ENCODE measurements around the gene RBBP7.
A peak's percentile ranks its signal among the peaks of the same experiment; 100 is the strongest.

RBBP7 gene

DNA sequence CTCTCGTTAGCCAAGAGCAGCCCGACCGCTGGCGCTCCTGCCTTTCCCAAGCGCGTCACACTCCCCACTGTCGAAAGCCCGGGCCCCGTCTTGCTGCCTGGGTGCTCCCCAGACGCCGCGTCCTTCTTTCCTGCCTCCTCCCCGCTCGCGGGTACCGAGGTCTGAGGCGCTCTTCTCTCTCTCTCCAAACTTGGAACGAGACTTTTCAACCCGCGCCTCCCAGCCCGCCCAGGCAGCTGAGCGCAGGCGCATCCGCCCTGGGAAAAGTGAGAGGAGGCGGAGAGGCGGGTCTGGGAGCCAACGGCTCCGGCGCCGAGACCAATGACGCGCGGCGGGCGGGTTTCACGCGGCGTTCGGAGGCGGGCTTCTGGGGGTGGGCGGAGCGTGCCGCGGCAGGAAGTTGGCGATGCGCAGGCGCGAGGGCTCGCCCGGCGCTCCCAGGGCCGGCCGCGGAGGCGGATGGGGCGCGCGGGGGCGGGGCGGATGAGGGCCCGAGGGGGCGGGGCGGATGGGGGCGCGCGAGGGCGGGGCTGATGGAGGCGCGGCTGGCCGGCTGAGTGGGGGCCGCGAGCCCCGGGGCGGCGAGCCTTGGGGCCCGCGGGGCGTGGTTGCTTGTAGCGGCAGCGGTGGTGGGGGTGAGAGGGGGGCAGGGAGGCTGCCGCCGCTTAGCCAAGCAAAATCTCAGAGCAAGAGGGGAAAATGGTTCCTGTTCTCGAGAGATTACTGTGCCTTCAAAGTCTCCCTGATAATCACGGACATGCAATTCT is at the start of gene RBBP7:
TSS of gene RBBP7 (minus strand) at position 268 of the 767 bp plus-strand sequence. CDS start 309 bp downstream, outside the sequence.
- DNase-seq: peak; percentile 94

GRCh38 chrX:16918979-16919378 is 48.8 kb upstream of the RBBP7 start:
- no peak for DNase-seq

GRCh38 chrX:16917120-16917519 is 47.0 kb upstream of the RBBP7 start:
- DNase-seq: no peak

DNA sequence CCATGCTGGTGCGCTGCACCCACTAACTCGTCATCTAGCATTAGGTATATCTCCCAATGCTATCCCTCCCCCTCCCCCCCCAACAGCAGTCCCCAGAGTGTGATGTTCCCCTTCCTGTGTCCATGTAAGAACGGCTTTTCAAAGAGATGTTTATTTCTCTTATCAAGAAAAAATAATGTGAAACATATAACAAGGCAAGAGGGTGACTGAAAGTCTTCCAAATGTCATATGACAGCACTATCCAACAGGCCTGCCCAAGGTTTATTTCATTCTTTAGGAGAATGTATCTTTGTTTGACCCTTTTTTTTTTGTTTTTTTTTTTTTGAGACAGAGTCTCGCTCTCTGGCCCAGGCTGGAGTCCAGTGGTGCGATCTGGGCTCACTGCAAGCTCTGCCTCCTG is 46.4 kb upstream of the RBBP7 start:
- no peak for DNase-seq

DNA sequence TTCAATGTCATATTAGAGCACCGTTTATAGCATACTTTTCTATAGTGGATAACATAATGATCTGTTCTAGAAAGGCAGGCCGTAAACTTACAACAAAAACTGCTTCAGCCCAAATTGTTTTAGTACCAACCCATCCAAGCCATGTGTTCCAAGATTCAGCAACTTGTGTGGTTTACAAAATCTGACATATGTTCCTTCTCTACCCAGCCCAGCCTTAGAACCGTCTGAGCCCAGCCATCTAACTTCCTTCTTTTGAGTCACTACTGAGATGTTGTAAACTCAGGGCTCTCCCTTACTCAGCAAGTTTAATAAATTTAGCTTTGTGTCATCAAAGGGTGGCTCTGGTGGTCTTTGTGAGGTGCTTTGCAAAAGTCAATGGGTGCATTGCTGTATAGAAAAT is 43.9 kb upstream of the RBBP7 start:
- no peak for DNase-seq

DNA sequence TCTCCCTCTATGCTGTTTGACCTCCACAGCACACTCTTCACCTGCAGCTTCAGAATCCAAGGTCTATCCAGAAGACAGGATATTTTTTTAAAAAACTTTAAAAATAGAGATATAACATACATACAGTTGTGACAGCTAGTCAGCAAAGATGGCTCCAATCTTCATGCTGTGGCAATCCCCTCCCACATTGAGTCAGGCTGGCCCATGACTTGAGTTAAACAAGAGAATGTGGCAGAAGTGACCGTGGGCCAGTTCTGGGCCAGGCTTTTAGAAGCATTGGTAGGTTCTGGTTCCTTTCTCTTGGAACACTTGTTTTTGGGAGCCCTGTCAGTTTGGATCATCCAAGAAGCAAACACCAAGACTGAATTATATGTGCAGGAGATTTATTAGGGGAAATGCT is 40.2 kb upstream of the RBBP7 start:
- no peak for DNase-seq

GRCh38 chrX:16903274-16904022 is 33.3 kb upstream of the RBBP7 start:
- DNase-seq: no peak

DNA sequence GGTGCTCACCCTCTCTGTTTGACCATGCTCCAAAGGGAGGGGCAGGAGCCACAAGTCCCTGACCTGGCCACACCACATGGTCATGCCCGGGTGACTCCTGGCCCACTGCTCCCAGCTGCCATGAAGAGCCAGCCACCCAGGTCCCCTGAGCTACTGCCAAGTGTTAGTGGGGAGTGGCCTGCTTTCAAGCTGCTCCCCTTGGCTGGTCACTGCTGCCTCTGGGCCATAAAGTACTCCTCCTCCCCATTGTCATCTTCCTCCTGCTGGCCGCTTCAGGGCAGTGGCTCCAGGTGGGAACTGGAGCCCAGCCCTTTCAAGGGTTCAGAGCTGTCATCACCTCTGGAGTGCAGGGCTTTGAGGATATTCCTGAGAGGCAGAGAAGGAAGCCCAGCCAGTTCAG is 27.3 kb upstream of the RBBP7 start:
- DNase-seq: no peak

GRCh38 chrX:16892504-16893362 is 22.6 kb upstream of the RBBP7 start:
- DNase-seq: peak; percentile 54

GRCh38 chrX:16885628-16886027 is 15.5 kb upstream of the RBBP7 start:
- no peak for DNase-seq

DNA sequence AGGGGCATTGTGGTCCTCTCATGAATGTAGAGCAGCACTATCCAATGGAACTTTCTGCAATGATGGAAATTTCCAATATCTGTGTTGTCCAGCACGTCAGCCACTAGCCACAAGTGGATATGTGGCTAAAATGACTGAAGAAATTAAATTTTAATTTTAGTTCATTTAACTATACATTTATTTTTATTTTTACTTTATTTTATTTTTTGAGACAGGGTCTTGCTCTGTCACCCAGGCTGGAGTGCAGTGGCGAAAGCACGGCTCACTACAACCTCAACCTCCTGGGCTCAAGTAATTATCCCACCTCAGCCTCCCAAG is 13.3 kb upstream of the RBBP7 start:
- no peak for DNase-seq

- DNase-seq: peak; percentile 77
Observed at GRCh38 chrX:16882702-16883486, 12.7 kb upstream of the RBBP7 start.

GRCh38 chrX:16882169-16882568 is 12.0 kb upstream of the RBBP7 start:
- DNase-seq: peak; percentile 47

GRCh38 chrX:16876696-16877095 is 6.5 kb upstream of the RBBP7 start:
- DNase-seq: no peak

DNA sequence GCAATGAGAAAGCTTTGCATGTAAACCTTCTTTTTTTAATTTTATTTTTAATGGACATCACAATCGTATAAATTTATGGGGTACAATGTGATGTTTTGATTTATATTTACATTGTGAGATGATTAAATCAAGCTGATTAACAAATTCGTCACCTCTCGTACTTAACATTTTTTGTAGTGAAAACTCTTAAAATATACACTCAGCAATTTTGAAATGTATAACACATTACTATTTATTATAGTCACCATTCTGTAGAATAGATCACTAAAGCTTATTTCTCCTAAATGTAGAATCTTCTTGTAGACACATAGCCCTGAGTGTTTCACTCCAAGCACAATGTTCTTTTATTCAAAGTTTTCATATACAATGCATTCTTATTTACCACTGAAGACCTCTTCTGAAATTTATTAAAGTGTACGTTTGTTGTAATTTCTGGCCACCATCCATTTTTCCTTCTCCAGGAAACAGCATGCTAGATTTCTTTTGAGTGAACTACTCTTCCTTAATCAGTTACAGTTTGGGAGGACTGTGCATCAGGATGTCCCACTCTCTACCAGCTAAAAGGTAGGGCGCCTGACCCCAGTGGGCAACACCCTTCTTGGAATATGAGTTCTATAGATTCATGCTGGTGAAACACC is 4.4 kb upstream of the RBBP7 start:
- DNase-seq: no peak

DNA sequence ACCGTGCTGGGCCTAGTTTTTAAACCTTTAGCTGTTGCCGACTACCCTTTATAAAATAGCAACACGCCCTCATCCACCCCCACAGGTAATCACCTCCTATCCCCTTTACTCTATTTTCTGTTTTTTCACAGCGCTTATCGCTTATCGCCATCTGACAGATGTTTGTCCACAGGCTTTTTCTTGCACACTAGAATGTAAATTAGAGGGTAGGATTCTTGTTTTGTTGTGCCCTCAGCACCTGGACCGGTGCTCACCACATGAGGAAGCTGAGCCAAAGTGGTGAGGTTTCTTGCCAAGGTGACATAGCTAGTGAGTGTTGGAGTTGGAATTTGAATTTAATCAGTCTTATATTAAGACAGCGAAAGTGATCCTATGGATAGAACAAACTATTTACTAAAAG is 2.9 kb upstream of the RBBP7 start:
- DNase-seq: no peak

DNA sequence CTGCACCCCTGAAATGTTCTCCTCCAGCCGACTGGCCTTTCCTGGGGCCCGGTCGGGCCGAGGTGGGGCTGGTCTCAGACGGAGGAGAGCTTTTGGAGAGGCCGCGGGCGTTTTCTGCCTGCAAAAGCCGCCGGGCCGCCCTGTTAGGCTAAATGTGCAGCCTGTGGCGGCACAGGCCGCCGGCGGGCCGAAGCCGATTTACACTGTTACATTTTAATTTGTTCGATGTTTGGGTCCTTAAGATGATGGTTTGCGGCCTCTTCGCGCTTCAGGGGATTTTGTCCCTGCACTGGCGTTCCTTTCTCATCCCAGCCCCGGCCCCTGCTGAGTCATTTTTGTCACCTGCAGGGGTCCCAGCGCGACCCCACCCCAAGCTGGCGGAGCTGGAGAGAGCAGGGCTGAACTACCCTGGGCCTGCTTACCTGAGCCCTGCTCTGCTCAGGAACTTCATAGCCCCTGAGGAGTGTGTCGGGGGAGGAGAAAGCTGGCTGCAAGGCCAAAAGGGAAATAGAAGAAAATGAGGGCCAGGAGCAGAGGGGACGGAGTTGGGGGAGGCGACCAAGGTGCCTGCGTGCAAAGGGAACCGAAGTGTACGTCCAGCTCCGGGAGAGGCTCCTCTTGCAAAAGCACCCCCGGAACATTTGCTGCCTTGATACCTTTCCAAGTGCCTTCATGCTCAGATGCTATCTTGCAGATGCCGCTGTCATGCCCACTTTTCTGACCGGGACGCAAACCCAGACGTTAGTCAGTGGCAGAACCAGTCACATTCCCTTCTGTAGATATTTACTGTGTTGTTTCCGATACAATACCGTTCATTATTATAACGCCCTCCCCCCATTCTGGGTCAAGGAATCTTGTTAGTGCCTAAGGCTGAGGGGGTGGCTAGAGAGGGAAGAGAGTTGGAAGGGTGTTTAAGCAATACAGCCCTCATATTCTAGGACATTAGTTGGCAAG is 977 bp upstream of the RBBP7 start:
- peak; percentile 50 for DNase-seq

GRCh38 chrX:16869393-16870094 is 618 bp downstream of the RBBP7 start:
- DNase-seq: peak; percentile 45

DNA sequence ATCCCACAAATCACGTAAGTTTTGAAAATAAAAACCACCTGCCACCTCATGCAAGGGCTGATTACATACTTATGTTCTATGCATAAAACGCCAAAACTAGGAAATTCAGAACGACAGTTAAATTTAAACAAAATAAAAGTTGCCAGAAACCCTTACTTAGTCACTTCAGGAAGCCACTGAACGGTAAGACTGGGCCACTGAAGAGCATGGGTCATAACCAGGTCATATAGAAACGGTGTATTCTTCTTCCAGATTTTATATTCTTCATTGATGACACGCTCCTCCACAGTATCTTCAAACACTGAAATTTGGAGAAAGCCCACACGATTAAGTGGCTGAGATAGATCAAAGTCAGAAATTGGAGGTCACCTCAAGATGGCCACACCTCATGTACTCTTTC is 1.2 kb downstream of the RBBP7 start:
- no peak for DNase-seq

- DNase-seq: no peak
Observed at GRCh38 chrX:16867947-16868346, 2.2 kb downstream of the RBBP7 start.

Measured in right forelimb (tissue), 1 donor.